Right forelimb (tissue), 1 donor: ENCODE results near the gene LINGO4.
A peak's percentile ranks its signal among the peaks of the same experiment; 100 is the strongest.
"Not testable (repeated sequence)": the region's sequence is repeated elsewhere in the genome, so short reads cannot be mapped to it uniquely, and the experiment has no call there.

ENCODE experiments used
- DNase-seq: peaks from one replicate; pipeline ENCODE4 v3.0.0-alpha.2; 2018

The LINGO4 gene

DNA sequence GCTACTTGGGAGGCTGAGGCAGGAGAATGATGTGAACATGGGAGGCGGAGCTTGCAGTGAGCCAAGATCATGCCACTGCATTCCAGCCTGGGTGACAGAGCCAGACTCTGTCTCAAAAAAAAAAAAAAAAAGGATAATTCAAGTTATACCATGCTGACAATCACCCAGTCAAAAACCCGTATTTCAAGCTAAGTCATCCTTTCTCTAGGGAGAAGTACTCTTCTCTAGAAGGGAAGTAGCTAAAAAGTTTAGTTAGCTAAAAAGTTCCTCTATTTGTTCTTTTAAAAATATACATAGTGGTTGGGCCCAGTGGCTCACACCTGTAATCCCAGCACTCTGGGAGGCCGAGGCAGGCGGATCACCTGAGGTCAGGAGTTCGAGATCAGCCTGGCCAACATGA lies 24.5 kb downstream of the LINGO4 start:
- DNase-seq = not testable (repeated sequence)

DNA sequence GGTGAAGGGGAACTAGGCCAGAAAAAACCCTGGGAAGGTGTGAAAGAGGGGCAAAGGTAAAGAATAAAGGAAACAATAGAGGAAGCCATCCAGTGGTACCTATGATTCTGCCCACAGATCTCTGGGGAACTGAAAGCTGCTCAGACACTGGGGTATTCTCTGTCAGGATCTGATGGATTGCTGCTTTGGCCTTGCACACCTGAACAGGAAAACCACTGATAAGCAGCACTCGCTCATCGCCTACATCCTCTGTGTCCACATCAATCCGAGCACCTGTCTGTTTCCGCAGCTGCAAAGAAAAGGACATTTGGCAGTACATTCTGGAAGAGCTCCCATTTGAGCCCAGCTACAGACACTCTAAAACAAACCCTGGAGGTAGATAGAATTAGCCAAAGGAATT lies 25.4 kb downstream of the LINGO4 start:
- no peak for DNase-seq

GRCh38 chr1:151777317-151777716 lies 27.9 kb downstream of the LINGO4 start:
- no peak for DNase-seq

GRCh38 chr1:151776665-151777062 lies 28.6 kb downstream of the LINGO4 start:
- DNase-seq = no peak

DNA sequence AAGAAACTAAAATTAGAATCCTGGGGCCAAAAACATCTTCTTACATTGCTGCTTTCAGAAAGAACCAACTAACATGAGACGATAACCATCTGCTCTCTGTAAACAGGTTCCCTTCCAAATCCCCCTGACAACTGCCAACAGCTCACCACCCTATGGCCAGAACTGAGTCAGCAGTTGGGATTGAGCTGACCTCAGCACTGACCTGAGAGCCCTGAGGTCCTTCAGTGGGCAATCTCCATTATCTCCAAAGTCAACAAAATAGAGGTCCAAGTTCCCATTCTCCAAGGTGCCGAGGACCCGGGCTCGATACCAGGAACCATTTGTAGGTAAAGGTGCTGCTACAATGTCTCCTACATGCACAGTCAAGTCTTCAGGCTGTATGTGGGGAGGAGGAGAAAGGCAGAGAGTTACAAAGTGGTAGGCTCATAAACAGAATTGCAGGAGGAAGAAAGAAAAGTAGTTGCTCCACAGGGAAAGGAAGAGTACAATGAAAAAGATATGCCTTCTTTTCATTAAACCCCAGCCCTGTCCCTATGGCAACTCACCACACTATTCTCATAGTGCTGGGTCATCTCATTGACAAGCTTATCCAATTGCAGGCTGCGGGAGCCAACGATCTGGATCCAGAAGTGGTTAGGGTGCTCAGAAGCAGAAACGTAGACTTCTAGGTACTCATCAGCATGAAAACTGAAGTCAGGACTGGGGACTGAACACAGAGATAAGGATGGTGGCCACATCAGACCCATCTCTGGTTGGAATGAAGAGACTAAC lies 29.1 kb downstream of the LINGO4 start:
- DNase-seq = no peak

GRCh38 chr1:151774256-151774922 lies 30.8 kb downstream of the LINGO4 start:
- DNase-seq = no peak

DNA sequence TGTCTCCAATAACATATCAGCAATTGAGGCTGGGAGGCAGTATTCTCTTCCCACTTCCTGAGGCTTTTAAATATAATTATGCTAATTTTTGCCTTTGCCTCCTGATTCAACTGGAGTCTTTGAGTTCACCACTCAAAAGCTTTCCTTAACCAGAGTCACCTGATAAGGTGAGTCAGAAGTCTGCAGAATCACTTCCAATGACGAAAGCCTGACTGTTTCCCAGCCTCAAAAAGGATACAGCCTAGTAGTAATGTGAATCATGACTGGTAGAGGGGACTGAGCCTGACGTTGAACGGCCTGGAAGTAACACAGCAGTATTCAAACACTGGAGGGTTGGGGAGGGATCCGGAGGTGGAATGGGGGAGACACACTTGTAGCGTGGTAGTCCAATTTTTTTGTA lies 31.5 kb downstream of the LINGO4 start:
- no peak for DNase-seq

DNA sequence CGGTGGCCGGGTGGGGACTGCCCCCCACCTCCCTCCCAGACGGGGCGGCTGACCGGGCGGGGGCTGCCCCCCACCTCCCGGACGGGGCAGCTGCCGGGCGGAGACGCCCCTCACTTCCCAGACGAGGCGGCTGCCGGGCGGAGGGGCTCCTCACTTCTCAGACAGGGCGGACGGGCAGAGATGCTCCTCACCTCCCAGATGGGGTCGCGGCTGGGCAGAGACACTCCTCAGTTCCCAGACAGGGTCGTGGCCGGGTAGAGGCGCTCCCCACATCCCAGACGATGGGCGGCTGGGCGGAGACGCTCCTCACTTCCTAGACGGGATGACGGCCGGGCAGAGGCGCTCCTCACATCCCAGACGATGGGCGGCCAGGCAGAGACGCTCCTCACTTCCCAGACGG lies 35.9 kb downstream of the LINGO4 start:
- DNase-seq = not testable (repeated sequence)

GRCh38 chr1:151768351-151769066 lies 36.7 kb downstream of the LINGO4 start:
- not testable (repeated sequence) for DNase-seq

DNA sequence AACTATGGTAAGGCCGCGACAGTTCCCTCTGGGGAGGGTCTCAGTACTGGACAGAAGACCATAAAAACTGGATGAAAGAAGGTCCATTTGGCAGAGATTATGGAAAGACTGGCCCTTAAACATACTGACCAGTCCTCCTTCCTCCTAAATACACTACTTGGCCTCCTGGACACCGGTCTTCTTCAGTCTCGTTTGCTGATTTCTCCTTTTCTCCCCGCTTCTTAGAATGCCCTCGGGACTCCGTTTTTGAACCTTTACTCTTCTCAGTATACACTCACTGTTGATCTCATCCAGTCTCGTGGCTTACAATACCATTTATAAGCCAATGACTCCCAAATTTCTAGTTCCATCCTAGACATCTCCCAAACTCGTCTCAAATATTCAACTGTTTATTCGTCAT lies 41.2 kb downstream of the LINGO4 start:
- no peak for DNase-seq

DNA sequence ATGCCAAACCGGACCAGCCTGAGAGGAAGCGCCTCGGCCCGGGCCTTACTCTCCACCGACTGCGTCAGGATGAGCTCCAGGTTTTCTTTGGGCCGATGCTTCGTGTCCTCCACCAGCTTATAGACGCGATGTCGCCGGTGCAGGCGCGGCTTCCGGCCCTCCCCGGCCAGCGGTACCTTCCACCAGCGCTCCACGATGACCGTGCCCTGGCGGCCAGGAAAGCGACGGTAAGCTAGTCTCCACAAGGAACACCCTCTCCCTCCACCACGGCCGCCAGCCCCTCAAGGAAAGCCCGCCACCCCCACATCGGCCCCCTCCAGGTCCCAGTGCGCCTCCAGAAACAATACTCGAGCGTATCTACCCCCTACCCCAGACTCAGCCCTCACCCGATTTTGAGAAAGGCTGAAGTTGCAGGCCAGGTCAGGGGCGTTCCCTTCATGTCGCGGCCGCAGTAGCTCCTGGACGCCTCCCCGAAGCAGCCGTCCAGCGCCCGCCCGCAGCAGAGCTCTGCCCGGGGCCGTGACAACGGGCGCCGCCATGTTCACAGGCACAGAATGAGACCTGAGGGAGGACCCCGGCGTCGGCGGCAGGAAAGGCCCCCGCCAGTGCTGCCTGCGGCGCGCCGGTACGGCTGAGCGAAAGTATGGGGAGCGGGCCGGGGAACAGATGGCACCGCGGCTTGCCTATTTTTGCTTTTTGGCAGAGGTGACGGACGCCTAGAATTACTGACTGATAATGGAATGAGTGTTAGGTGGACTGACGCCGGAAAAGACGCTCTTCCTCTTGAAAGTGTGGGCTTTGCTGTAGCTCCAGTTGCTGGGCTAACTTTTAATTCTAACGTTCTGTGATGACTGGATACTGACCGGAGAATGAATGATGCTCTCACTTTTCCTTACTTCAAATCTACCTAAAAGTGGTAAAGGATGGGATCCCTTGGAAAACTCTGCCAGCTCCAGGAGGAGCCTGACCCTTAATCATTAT lies 42.0 kb downstream of the LINGO4 start, which contains the start of gene MRPL9:
Gene MRPL9, minus strand, starts transcription at position 556 of the 981 bp plus-strand sequence. Its CDS starts 17 bp downstream, at position 539.
- DNase-seq = peak; percentile 93

DNA sequence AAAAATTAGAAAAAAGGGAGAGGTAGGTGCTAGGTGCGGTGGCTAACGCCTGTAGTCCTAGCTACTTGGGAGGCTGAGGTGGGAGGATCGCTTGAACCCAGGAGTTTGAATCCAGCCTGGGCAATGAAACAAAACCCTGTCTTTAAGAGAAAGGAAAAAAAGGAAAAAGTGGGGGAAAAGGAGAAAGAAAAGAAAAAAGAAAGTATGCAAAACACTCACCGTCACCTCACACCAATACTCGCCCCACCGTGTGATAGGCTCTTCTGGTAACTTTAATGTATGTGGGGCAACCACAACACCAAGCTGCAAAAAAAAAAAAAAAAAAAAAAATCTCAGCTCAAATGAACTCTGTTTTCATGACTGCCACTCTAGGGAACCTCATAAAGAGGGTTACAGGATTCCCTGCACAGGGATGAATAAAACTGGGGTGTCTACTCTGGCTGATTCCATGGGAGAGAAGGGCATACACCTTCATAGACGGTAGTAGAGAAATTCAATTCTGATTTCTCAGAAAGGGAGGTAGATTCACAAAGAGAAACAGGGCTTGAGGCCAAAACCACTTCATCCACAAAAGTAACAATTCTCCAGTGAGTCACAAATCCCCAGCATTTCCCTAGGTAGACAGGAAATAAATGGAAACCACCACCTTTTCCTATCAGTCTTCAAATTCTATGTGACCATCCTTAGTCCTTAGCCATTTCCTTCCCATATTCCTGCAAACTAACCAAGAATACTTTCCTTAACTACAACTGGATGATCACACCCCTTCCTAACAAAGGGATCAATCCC lies 44.4 kb downstream of the LINGO4 start:
- DNase-seq = no peak

DNA sequence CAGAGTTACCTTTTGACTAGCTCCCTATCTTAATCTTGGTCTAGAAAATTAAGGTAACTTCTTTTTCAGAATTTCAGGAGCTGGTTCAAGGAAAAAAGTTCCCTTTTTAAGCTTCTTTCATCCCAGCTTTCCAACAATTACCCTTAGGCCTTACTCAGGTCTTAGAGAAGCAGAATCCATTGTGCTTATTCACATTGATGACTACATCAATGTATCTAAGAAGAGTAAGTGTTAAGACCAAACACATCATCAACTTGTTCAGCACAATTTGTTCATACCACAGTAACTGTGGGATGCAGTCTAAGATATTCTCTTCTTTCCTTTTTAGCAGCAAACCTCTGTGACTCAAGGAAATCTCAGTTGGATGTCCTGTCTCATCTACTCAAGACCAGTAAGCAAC lies 46.0 kb downstream of the LINGO4 start:
- DNase-seq = no peak

- no peak for DNase-seq
Measured at GRCh38 chr1:151756291-151756690, 48.9 kb downstream of the LINGO4 start.
